Ascending aorta (tissue), 2 donors: ENCODE measurements around the gene ITPKB. TPM values are rescaled to one million over a fixed set of nuclear protein-coding genes. Genes with fewer than 3 reads are reported as not detected.

Experiments used
- DNase-seq, 2 donors: peaks; one replicate each; pipeline ENCODE4 v3.0.0-alpha.2; 2019; ENCODE audit warnings: low spot score in 2 of 2
- H3K27ac ChIP-seq, 2 donors: fragments of 200-600 bp; sonication (generic); one replicate each; pipeline ENCODE4 v1.5.1; 2016 to 2017; ENCODE audit warnings: mild to moderate bottlenecking in 1 of 2
- H3K27me3 ChIP-seq: fragments of 200-600 bp; sonication (generic); one replicate; pipeline ENCODE4 v1.5.1; 2017
- H3K36me3 ChIP-seq, 2 donors: fragments of 200-600 bp; sonication (generic); one replicate each; pipeline ENCODE4 v1.5.1; 2016
- H3K4me1 ChIP-seq, 2 donors: fragments of 200-600 bp; sonication (generic); one replicate each; pipeline ENCODE4 v1.5.1; 2016 to 2017; ENCODE audit warnings: mild to moderate bottlenecking in 1 of 2
- H3K4me3 ChIP-seq, 2 donors: fragments of 200-600 bp; sonication (generic); one replicate each; pipeline ENCODE4 v1.5.1; 2016 to 2017; ENCODE audit warnings: mild to moderate bottlenecking in 1 of 2
- H3K9me3 ChIP-seq, 2 donors: fragments of 200-600 bp; sonication (generic); one replicate each; pipeline ENCODE4 v1.5.1; 2016
- CTCF ChIP-seq, 3 experiments: fragments of 200-600 bp in 2 of 3; fragments of 450-650 bp in 1 of 3; sonication (generic) in 2 of 3; IDR thresholded peaks; one replicate each; pipeline ENCODE4 v1.5.1; 2016 to 2019; ENCODE audit warnings: antibody characterized with exemption in 3 of 3, mild to moderate bottlenecking in 1 of 3, moderate library complexity in 1 of 3
- intact Hi-C: fragments of 100-400 bp; cut with DNase I; formaldehyde crosslinking; loops from one replicate; pipeline ENCODE4 v1.15.1; 2023
- total RNA-seq: library from RNA; depleted of rRNA; stranded (reverse); fragments of >200 nt; gene quantifications from one replicate; pipeline ENCODE4 v1.1.0, GENCODE V29; 2016

Gene ITPKB
- total RNA-seq, 1 donor from 2014 or later, result 27.5 TPM

GRCh38 chr1:226675715-226676357 lies 63.2 kb downstream of the ITPKB start:
- Histone ChIP-seq H3K36me3 (no peaks in the 10 kb centered on the region), H3K27me3 (no peaks in the 10 kb centered on the region), H3K4me3 (no peak overlapping the region), H3K9me3 (no peaks in the 10 kb centered on the region), H3K27ac (peak overlapping the region; percentile 85 to 91), H3K4me1 (peaks cover 13 to 39% of the 10 kb centered on the region in 2 donors)
- TF ChIP-seq CTCF (IDR thresholded peaks at IDR 0.05), result no peak
- DNase-seq, result no peak
- intact Hi-C loops, result loop anchor here (5.0 kb wide), 1 partner anchor 39 kb away; no protein-coding TSS in a partner anchor

- Histone ChIP-seq H3K27me3 (no peaks in the 10 kb centered on the region), H3K9me3 (no peaks in the 10 kb centered on the region), H3K36me3 (no peaks in the 10 kb centered on the region), H3K27ac (peak overlapping the region; percentile 85 to 91), H3K4me1 (peaks cover 13 to 32% of the 10 kb centered on the region in 2 donors), H3K4me3 (no peak overlapping the region)
- no peak for TF ChIP-seq CTCF (IDR thresholded peaks at IDR 0.05)
- intact Hi-C loops, result loop anchor here (5.0 kb wide), 1 partner anchor 38 kb away; no protein-coding TSS in a partner anchor
- DNase-seq, result no peak
Observed at GRCh38 chr1:226674892-226675714, 64.0 kb downstream of the ITPKB start.

GRCh38 chr1:226672339-226672762 lies 66.7 kb downstream of the ITPKB start:
- Histone ChIP-seq H3K4me1 (peaks cover 11 to 32% of the 10 kb centered on the region in 2 donors), H3K27ac (no peak overlapping the region), H3K36me3 (no peaks in the 10 kb centered on the region), H3K27me3 (no peaks in the 10 kb centered on the region), H3K9me3 (no peaks in the 10 kb centered on the region), H3K4me3 (no peak overlapping the region)
- no peak for TF ChIP-seq CTCF (IDR thresholded peaks at IDR 0.05)
- no peak for DNase-seq
- intact Hi-C loops, result no loop called here

GRCh38 chr1:226671277-226671676 lies 67.8 kb downstream of the ITPKB start:
- DNase-seq, result no peak
- no peak for TF ChIP-seq CTCF (IDR thresholded peaks at IDR 0.05)
- Histone ChIP-seq H3K27me3 (no peaks in the 10 kb centered on the region), H3K36me3 (no peaks in the 10 kb centered on the region), H3K27ac (no peak overlapping the region), H3K4me1 (peaks cover 5 to 26% of the 10 kb centered on the region in 2 donors), H3K4me3 (no peak overlapping the region), H3K9me3 (no peaks in the 10 kb centered on the region)
- intact Hi-C loops, result no loop called here

GRCh38 chr1:226670073-226670472 lies 69.0 kb downstream of the ITPKB start:
- TF ChIP-seq CTCF (IDR thresholded peaks at IDR 0.05), result no peak
- intact Hi-C loops, result no loop called here
- no peaks in the 10 kb centered on the region for H3K27me3 ChIP-seq
- no peak overlapping the region for H3K4me3 ChIP-seq
- no peaks in the 10 kb centered on the region for H3K9me3 ChIP-seq
- peaks cover 8 to 26% of the 10 kb centered on the region in 2 donors for H3K4me1 ChIP-seq
- H3K36me3 ChIP-seq, result no peaks in the 10 kb centered on the region
- no peak overlapping the region for H3K27ac ChIP-seq
- DNase-seq, result no peak
